NCI-H2107 (cell line): Measurements from ENCODE around the gene TAS2R40.
A peak's percentile ranks its signal among the peaks of the same experiment; 100 is the strongest.
"Not testable (repeated sequence)": the region's sequence is repeated elsewhere in the genome, so short reads cannot be mapped to it uniquely, and the experiment has no call there.

Experiments used
- DNase-seq: peaks from one replicate; lab custom pipeline; 2025; lab: John Stamatoyannopoulos, UW

TAS2R40 gene

GRCh38 chr7:143250822-143251221 is 29.0 kb downstream of the TAS2R40 start:
- no peak for DNase-seq

DNA sequence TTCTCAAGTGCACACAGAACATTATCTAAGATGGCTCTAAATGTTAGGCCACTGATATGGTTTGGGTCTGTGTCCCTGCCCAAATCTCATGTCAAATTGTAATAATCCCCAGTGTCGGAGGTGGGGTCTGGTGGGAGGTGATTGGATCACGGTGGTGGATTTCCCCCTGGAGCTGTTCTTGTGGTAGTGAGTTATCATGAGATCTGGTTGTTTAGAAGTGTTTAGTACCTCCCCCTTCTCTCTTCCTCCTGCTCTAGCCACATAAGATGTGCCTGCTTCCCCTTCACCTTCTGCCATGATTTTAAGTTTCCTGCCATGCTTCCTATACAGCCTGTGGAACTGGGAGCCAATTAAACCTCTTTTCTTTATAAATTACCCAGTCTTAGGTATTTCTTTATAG is 30.2 kb downstream of the TAS2R40 start:
- DNase-seq = no peak

- DNase-seq = no peak
These were observed 33.7 kb downstream of the TAS2R40 start for GRCh38 chr7:143255564-143255963.

DNA sequence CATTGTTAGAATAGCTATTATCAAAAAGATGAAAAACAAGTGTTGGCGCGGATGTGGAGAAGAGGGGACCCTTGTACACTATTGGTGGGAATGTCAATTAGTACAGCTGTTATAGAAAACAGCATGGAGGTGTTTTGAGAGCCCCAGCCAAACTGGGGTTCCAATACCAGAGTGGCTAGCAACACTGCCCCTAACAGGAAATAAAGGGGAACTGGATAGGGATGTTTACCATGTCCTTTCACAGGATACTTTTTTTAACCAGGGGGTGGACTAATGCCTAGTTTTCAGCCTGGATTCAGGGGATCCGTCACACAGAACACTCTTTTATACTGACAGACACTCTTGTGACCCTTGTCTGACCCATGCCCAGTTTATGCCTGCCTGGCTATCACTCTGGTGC is 34.5 kb downstream of the TAS2R40 start:
- DNase-seq = no peak

DNA sequence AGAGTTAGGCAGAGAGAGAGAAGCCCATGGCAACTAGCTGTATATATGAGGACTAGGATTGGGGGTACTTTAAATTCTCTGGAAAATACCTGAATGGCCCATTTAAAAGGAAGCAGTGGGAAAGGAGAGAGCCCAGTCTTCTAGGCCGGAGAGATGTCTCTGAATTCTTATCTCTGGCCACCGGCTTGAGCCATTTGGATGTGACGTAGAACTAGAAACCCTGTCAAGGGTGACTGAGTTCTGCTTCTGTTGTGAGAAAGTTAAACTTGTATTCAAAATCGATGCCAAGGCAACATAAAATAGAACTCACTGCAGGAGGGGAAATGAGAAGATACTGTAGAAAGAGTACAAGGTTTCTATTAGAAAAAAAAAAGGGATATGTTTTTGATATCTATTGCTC is 35.1 kb downstream of the TAS2R40 start:
- no peak for DNase-seq

- no peak for DNase-seq
These were observed 35.7 kb downstream of the TAS2R40 start for GRCh38 chr7:143257501-143257900.

DNA sequence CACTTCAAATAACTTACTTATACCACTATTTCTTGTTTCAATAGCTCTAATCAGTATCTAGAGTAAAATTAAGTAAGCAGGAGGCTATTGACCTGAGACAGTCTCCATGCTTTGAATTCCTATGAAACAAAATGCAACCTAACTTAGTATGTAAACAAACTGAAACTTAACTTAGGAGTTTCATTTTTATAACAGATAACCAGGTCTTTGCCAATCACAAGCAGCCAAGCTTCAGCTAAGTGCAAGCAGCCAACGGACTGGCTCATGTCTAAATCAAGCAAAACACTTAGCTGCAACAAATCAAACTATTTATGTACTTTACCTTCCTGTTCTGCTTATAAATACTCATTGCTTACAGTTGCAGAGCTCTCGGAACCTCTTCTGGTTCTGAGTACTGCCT is 37.0 kb downstream of the TAS2R40 start:
- DNase-seq = no peak

DNA sequence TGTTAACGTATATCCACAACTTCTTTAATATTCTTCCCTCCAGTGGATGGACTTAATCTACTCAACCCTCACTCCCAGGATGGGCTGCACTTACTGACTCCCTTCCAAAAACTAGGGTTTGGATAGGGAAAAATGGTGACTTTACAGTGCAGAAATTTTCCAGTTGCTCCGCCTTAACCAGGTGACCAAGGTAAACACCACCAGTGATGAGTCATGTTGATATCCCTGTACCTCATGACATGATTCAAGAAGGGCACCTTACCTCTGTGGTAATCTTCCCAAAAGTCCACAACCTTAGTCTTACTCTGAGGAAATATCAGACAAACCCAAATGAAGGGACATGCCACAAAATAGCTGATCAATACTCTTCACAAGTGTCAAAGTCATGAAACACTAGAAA is 37.9 kb downstream of the TAS2R40 start:
- no peak for DNase-seq

GRCh38 chr7:143261901-143262300 is 40.1 kb downstream of the TAS2R40 start:
- no peak for DNase-seq

DNA sequence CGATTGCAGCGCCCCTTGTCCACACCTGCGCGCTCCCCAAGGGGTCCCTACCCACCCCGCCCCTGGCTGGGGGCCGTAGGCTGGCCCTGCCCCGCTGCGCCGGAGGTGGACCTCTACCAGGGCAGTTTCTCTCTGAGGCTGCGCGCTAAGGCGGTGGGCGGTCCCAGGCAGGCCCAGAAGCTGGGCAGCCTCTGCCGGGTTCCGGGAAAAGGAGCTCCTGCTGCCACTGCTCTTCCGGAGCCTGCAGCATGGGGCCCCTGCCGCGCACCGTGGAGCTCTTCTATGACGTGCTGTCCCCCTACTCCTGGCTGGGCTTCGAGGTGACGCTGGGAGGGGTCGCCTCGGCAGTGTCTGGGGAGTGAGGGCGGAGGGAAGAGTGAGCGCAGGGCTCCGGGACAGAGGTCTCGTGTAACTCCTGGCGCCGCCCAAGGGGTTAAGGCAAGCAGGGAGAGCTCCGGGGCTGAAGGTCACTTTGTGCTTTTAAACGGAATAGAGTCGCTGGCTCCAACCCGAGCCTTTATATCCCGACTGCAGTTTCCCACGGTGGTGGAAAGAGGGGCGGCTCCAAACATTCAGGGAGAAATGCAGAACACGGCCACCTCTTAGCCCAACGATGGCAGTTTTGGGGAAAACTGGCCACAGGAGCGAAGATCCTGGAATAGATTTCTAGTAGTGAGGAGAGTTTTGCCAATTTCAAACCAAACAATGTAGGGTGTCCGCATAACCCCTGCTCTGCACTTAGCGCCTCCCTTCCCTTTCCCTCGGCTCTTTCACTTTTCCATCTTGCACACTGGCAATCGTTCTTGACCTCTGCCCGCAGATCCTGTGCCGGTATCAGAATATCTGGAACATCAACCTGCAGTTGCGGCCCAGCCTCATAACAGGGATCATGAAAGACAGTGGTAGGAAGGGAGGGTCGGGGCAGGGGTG is 41.7 kb downstream of the TAS2R40 start, which contains the start of gene GSTK1:
GSTK1 (plus strand) TSS at position 176 of the 930 bp plus-strand sequence; CDS start at position 249, 73 bp downstream.
- DNase-seq = peak; percentile 37

DNA sequence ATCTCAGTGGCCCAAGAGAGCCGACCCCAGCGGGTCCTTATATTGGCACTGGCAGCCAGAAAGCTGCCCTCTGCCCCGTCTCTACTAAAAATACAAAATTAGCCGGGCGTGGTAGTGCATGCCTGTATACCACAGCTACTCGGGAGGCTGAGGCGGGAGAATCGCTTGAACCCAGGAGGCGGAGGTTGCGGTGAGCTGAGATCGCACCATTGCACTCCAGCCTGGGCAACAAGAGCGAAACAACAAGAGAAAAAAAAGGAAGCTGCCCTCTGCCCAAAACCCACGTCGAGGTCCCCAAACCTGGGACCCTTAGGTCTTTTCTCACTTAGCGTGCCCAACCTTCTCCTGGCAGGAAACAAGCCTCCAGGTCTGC is 42.3 kb downstream of the TAS2R40 start:
- DNase-seq = not testable (repeated sequence)

DNA sequence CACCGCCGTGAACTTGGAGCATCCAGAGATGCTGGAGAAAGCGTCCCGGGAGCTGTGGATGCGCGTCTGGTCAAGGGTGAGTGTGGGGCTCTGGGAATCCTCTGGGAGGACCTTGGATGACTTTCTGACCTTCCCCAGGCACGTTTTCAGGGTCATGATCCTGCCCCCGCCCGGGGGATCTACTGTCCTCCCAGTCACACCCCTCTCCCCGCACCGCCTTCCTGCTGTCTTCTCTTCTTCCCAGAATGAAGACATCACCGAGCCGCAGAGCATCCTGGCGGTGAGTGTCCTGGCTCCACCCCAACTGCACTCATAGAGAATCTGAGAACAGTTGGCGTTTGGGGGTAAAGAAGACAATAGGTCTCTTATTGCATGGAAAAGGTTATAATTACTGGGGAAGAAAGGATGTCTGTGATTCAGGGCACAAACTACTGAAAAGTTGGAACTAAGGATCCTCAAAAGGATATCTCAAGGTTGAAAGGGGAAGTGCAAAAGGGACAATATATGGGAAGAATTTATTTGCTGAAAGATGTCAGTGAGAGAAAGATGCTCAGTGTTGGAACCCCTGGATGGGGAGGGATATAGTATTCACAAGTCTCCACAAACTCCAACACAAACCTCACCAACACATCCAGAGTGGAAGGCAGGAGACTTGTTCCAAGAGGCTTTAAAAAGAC is 43.3 kb downstream of the TAS2R40 start:
- no peak for DNase-seq

DNA sequence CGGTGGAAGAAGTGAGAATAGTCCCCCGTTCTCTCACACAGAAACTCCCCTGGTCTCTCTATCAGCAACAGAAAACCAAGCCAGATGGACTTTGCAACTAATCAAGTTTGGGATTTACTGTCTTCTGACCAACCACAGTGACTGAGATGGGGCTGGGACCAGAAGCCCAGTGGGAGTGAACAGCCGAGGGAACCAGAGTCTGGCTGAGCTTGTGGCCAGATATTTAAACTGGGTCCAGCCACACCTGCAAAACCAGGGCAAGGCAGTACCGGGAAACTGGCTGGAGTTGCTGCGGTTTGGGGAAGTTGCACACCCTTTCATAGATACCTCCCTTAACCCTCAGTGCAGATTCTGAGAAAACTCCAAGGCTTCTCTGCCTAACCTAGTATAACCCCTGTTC is 47.4 kb downstream of the TAS2R40 start:
- DNase-seq = no peak

DNA sequence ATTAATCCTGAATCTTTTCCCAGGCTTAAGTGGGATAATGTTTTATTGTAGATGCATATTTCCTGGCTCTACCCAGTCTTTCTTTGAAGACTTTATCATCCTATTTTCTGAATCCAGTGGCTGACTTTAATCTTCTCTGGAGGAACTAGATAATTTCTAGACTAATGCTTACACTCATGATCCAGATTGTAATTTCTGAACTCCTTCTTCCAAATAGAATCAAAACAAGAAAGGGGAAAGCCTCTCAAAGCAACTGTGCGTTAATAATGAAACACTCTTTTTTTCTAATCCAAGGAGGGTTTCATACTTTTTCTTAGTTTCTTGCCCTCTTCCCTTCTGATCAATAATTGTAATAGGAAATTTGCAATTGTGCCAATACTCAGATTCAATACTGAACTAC is 49.4 kb downstream of the TAS2R40 start:
- DNase-seq = no peak
